Stimulated activated effector memory CD8-positive, alpha-beta T cell treated with anti-CD3 and anti-CD28 coated beads, Interleukin-12 subunit alpha, Interleukin-12 subunit beta, amount 100 ng/mL, for 72 hours (primary cell): Measurements from ENCODE around the gene KCNE3.

Experiments
- ATAC-seq: fragments of 150-1000 bp; cut with Tn5 transposase; 2 replicates; pipeline ENCODE4 v1.10.0; 2021
- DNase-seq, 2 donors: peaks; one replicate each; pipeline ENCODE4 v3.0.0; 2021 to 2022; ENCODE audit warnings: low spot score in 2 of 2
- H3K27ac Mint-ChIP-seq: one replicate; pipeline ENCODE4 v1.8.0; 2022; ENCODE audit warnings: mild to moderate bottlenecking, mixed read lengths
- H3K36me3 Mint-ChIP-seq: one replicate; pipeline ENCODE4 v1.8.0; 2022; ENCODE audit warnings: mild to moderate bottlenecking, mixed read lengths
- H3K4me1 Mint-ChIP-seq: one replicate; pipeline ENCODE4 v1.8.0; 2022; ENCODE audit warnings: mixed read lengths
- H3K4me3 Mint-ChIP-seq: one replicate; pipeline ENCODE4 v1.8.0; 2022; ENCODE audit warnings: mild to moderate bottlenecking, mixed read lengths
- H3K9me3 Mint-ChIP-seq: one replicate; pipeline ENCODE4 v1.8.0; 2022; ENCODE audit warnings: mixed read lengths

The KCNE3 gene

GRCh38 chr11:74478877-74479731, 11.8 kb upstream of the KCNE3 start:
- Mint-ChIP-seq H3K36me3 (no peaks in the 10 kb centered on the region), H3K4me3 (no peak overlapping the region), H3K9me3 (no peaks in the 10 kb centered on the region), H3K27ac (no peak overlapping the region), H3K4me1 (no peaks in the 10 kb centered on the region)
- ATAC-seq: no peak
- DNase-seq: no peak

DNA sequence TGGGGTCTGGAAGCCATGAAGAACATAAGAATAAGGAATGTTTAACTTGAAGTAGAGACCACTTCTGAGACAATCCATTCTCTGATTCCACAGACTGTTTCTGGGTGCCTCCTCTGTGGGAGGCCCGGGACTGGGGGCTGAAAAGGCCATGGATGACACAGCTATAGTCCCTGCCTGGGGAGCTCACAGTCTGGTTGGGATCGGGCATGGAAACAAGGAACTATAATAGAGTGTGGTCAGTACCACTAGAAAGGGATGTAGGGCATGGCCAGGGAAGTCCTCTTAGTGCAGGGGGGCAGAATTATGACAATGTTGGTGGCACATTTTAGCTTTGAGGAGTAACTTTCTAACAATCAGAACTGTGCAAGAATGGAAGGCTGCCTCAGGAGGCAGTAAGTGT, 9.2 kb upstream of the KCNE3 start:
- Mint-ChIP-seq H3K36me3 (no peaks in the 10 kb centered on the region), H3K4me1 (peaks cover 7% of the 10 kb centered on the region), H3K4me3 (no peak overlapping the region), H3K27ac (no peak overlapping the region), H3K9me3 (no peaks in the 10 kb centered on the region)
- no peak for ATAC-seq
- DNase-seq: no peak

DNA sequence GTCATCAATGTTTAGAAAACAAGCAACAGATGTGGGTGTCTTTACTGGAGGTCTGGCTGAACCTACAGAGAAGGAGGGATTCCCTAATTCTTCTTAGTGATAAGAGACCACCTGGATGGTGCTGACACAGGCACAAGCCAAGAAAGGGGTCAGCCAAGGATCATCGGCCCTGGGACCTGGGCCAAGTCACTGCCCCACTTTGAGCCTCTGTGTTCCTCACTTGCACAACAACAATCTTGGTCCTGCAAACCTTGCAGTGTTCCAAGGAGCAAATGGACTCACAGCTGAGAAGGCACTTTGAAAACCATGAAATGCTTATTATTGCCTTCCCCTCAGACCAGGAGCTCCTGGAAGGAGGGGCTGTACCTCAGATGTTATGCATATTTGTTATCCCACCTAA, 7.0 kb upstream of the KCNE3 start:
- no peak for ATAC-seq
- no peaks in the 10 kb centered on the region for H3K9me3 Mint-ChIP-seq

GRCh38 chr11:74473382-74474173, 6.2 kb upstream of the KCNE3 start:
- H3K27ac Mint-ChIP-seq: no peak overlapping the region

More for the DNA sequence above, 7.0 kb upstream of the KCNE3 start:
- DNase-seq: no peak
- Mint-ChIP-seq H3K4me3 (no peak overlapping the region), H3K27ac (no peak overlapping the region), H3K36me3 (no peaks in the 10 kb centered on the region), H3K4me1 (peaks cover 7% of the 10 kb centered on the region)

GRCh38 chr11:74471668-74472429, 4.5 kb upstream of the KCNE3 start:
- H3K9me3 Mint-ChIP-seq: no peaks in the 10 kb centered on the region
- no peak for DNase-seq
- no peak overlapping the region for H3K4me3 Mint-ChIP-seq
- H3K4me1 Mint-ChIP-seq: peaks cover 13% of the 10 kb centered on the region
- peak; percentile 54 for ATAC-seq
- no peaks in the 10 kb centered on the region for H3K36me3 Mint-ChIP-seq
- H3K27ac Mint-ChIP-seq: no peak overlapping the region

More at GRCh38 chr11:74473382-74474173, 6.2 kb upstream of the KCNE3 start:
- ATAC-seq: no peak
- H3K36me3 Mint-ChIP-seq: no peaks in the 10 kb centered on the region
- peaks cover 7% of the 10 kb centered on the region for H3K4me1 Mint-ChIP-seq
- H3K9me3 Mint-ChIP-seq: no peaks in the 10 kb centered on the region
- H3K4me3 Mint-ChIP-seq: no peak overlapping the region
- no peak for DNase-seq

DNA sequence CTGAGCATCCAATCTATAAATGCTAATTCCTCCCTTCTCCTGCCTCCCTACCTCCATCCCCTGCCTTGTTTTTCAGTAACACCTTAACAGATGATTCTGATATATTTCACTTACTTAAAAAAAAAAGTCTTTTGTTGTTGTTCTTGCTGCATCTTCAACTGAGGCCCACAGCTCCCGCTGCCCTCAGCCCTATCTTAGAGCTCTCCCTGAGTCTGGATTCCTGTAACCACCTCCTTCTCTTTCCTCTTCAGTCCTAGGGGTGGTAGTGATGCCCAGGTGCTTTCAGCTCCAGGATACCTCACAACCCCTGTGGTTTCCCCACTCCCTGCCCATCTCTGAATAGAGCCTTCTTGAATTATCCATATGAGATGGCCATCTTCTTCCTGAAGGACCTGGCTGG, 3.7 kb upstream of the KCNE3 start:
- DNase-seq (no peak), ATAC-seq (no peak)
- peak overlapping the region; percentile 32 for H3K27ac Mint-ChIP-seq
- no peaks in the 10 kb centered on the region for H3K36me3 Mint-ChIP-seq
- peaks cover 13% of the 10 kb centered on the region for H3K4me1 Mint-ChIP-seq
- H3K9me3 Mint-ChIP-seq: no peaks in the 10 kb centered on the region
- no peak overlapping the region for H3K4me3 Mint-ChIP-seq

DNA sequence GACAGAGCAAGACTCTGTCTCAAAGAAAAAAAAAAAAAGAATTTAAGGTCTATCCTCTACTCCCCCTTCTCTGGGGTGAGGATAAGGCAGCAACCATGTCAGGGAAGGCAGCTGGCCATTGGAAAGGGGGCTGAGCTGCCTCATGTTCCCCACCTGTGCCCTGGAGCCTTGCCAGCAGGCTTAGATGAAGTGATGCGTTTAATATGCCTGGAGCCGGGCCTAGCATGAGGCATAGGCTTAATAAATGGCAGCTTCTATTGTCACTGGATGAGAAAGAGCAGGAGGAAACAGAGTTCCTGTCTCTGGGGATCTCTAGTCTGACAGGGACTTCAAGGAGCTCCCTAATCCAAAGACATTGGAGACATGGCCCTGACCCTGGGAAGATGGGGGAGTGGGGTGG, 3.2 kb upstream of the KCNE3 start:
- Mint-ChIP-seq H3K36me3 (no peaks in the 10 kb centered on the region), H3K4me1 (peaks cover 13% of the 10 kb centered on the region), H3K9me3 (no peaks in the 10 kb centered on the region), H3K4me3 (no peak overlapping the region), H3K27ac (peak overlapping the region; percentile 32)
- ATAC-seq: no peak
- no peak for DNase-seq

GRCh38 chr11:74468936-74469335, 1.6 kb upstream of the KCNE3 start:
- peaks cover 13% of the 10 kb centered on the region for H3K4me1 Mint-ChIP-seq
- no peak overlapping the region for H3K4me3 Mint-ChIP-seq
- no peaks in the 10 kb centered on the region for H3K36me3 Mint-ChIP-seq
- H3K9me3 Mint-ChIP-seq: no peaks in the 10 kb centered on the region
- H3K27ac Mint-ChIP-seq: no peak overlapping the region
- ATAC-seq (no peak), DNase-seq (no peak)

DNA sequence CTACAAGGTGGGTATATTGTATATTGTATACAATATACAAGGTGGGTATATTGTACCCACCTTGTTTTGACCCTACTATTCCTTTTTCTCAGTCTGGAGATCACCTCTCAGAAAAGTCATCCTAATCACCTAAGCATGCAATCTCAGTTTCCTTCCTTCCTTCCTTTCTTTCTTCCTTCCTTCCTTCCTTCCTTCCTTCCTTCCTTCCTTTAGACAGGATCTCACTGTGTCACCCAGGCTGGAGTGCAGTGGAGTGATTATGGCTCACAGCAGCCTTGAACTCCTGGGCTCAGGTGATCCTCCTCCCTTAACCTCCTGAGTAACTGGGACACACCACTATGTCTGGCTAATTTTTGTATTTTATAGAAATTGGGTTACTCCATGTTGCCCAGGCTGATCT, 1.2 kb upstream of the KCNE3 start:
- Mint-ChIP-seq H3K27ac (no peak overlapping the region), H3K4me3 (no peak overlapping the region), H3K36me3 (no peaks in the 10 kb centered on the region), H3K9me3 (no peaks in the 10 kb centered on the region), H3K4me1 (peaks cover 13% of the 10 kb centered on the region)
- no peak for DNase-seq
- no peak for ATAC-seq

- H3K36me3 Mint-ChIP-seq: no peaks in the 10 kb centered on the region
- H3K9me3 Mint-ChIP-seq: no peaks in the 10 kb centered on the region
- peaks cover 13% of the 10 kb centered on the region for H3K4me1 Mint-ChIP-seq
- no peak overlapping the region for H3K4me3 Mint-ChIP-seq
- no peak overlapping the region for H3K27ac Mint-ChIP-seq
- DNase-seq (no peak), ATAC-seq (peak; percentile 63)
These were observed 709 bp upstream of the KCNE3 start for GRCh38 chr11:74468058-74468457.

GRCh38 chr11:74465291-74465708, 2.0 kb downstream of the KCNE3 start:
- H3K27ac Mint-ChIP-seq: no peak overlapping the region
- no peaks in the 10 kb centered on the region for H3K36me3 Mint-ChIP-seq
- DNase-seq (no peak), ATAC-seq (no peak)
- no peak overlapping the region for H3K4me3 Mint-ChIP-seq
- H3K9me3 Mint-ChIP-seq: no peaks in the 10 kb centered on the region
- H3K4me1 Mint-ChIP-seq: peaks cover 5% of the 10 kb centered on the region

- ATAC-seq (no peak), DNase-seq (no peak)
- Mint-ChIP-seq H3K4me1 (peaks cover 5% of the 10 kb centered on the region), H3K27ac (no peak overlapping the region), H3K36me3 (no peaks in the 10 kb centered on the region), H3K9me3 (no peaks in the 10 kb centered on the region), H3K4me3 (no peak overlapping the region)
These were observed 2.6 kb downstream of the KCNE3 start for GRCh38 chr11:74464746-74465145.

- H3K9me3 Mint-ChIP-seq: no peaks in the 10 kb centered on the region
- ATAC-seq (no peak), DNase-seq (no peak)
- no peak overlapping the region for H3K4me3 Mint-ChIP-seq
- no peak overlapping the region for H3K27ac Mint-ChIP-seq
- no peaks in the 10 kb centered on the region for H3K36me3 Mint-ChIP-seq
- H3K4me1 Mint-ChIP-seq: peaks cover 5% of the 10 kb centered on the region
These were observed 4.1 kb downstream of the KCNE3 start for GRCh38 chr11:74463216-74463615.

GRCh38 chr11:74462631-74463030, 4.7 kb downstream of the KCNE3 start:
- DNase-seq: no peak
- Mint-ChIP-seq H3K4me3 (no peak overlapping the region), H3K36me3 (no peaks in the 10 kb centered on the region), H3K9me3 (no peaks in the 10 kb centered on the region), H3K4me1 (peaks cover under 1% of the 10 kb centered on the region), H3K27ac (no peak overlapping the region)
- ATAC-seq: no peak

DNA sequence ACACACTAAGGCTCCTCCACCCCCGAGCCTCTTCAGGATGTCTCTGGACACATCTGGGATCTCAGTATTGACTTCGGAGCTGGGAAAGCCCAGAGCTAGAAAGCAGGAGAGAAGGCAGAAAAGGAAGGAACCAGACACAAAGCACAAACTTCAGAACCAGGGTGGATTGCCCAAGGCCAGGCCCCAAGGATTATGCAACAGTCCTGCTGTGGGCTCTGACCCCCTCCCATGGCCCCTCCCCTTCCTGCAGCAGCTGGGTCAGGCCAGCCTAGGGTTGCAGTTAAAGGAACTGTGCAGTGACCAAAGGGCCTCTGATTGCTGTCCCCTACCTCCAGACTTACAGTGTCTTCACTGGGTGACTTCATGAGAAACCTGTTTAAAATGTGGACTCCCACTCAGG, 5.3 kb downstream of the KCNE3 start:
- H3K4me1 Mint-ChIP-seq: no peaks in the 10 kb centered on the region
- H3K9me3 Mint-ChIP-seq: no peaks in the 10 kb centered on the region
- no peak for DNase-seq
- no peak overlapping the region for H3K4me3 Mint-ChIP-seq
- no peak overlapping the region for H3K27ac Mint-ChIP-seq
- no peak for ATAC-seq
- H3K36me3 Mint-ChIP-seq: no peaks in the 10 kb centered on the region
